Prostate gland (tissue), 2 donors: ENCODE data around the gene FSD1L.

Source experiments
- POLR2A ChIP-seq: fragments of 450-650 bp; IDR thresholded peaks from one replicate; pipeline ENCODE4 v1.6.1; 2016; ENCODE audit warnings: antibody characterized with exemption, mild to moderate bottlenecking
- TF ChIP-seq, protein P1 (sequence below), 4 experiments: fragments of 200-600 bp in 2 of 4; fragments of 450-650 bp in 2 of 4; sonication (generic) in 2 of 4; IDR thresholded peaks; 1 replicate in 3 of 4; 2 replicates in 1 of 4; pipeline ENCODE4 v1.5.1; 2016 to 2019; ENCODE audit warnings: antibody characterized with exemption in 4 of 4, mild to moderate bottlenecking in 2 of 4, moderate library complexity in 2 of 4

- no peak for TF ChIP-seq POLR2A
- TF ChIP-seq, protein P1, sequence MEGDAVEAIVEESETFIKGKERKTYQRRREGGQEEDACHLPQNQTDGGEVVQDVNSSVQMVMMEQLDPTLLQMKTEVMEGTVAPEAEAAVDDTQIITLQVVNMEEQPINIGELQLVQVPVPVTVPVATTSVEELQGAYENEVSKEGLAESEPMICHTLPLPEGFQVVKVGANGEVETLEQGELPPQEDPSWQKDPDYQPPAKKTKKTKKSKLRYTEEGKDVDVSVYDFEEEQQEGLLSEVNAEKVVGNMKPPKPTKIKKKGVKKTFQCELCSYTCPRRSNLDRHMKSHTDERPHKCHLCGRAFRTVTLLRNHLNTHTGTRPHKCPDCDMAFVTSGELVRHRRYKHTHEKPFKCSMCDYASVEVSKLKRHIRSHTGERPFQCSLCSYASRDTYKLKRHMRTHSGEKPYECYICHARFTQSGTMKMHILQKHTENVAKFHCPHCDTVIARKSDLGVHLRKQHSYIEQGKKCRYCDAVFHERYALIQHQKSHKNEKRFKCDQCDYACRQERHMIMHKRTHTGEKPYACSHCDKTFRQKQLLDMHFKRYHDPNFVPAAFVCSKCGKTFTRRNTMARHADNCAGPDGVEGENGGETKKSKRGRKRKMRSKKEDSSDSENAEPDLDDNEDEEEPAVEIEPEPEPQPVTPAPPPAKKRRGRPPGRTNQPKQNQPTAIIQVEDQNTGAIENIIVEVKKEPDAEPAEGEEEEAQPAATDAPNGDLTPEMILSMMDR (IDR thresholded peaks at IDR 0.05), result no peak
These were observed 6.1 kb upstream of the FSD1L start for GRCh38 chr9:105441616-105442160.
